CD4-positive, alpha-beta T cell treated with Interleukin-4 for 1 hour (primary cell): Measurements from ENCODE around the gene IL1R2.
A peak's percentile ranks its signal among the peaks of the same experiment; 100 is the strongest.

Experiments used
- DNase-seq, 2 donors: peaks; one replicate each; pipeline ENCODE4 v3.0.0-alpha.2; 2020 to 2022

Gene IL1R2

GRCh38 chr2:102044235-102044896 is 52.6 kb downstream of the IL1R2 start:
- no peak for DNase-seq

GRCh38 chr2:102044967-102045489 is 53.3 kb downstream of the IL1R2 start:
- DNase-seq = no peak

- no peak for DNase-seq
These were observed 53.9 kb downstream of the IL1R2 start for GRCh38 chr2:102045697-102046096.

GRCh38 chr2:102046135-102046986 is 54.6 kb downstream of the IL1R2 start:
- no peak for DNase-seq

GRCh38 chr2:102048465-102048864 is 56.7 kb downstream of the IL1R2 start:
- no peak for DNase-seq

- no peak for DNase-seq
These were observed 58.1 kb downstream of the IL1R2 start for GRCh38 chr2:102049756-102050443.

GRCh38 chr2:102050854-102051391 is 59.2 kb downstream of the IL1R2 start:
- DNase-seq = no peak

GRCh38 chr2:102051692-102052277 is 60.0 kb downstream of the IL1R2 start:
- DNase-seq = no peak

- DNase-seq = no peak
These were observed 60.6 kb downstream of the IL1R2 start for GRCh38 chr2:102052365-102052764.

- DNase-seq = peak in 1 of 2 donors; percentile 40
These were observed 61.3 kb downstream of the IL1R2 start for GRCh38 chr2:102053096-102053495.

- DNase-seq = no peak
These were observed 63.7 kb downstream of the IL1R2 start for GRCh38 chr2:102055346-102055990.

GRCh38 chr2:102056079-102056581 is 64.4 kb downstream of the IL1R2 start:
- no peak for DNase-seq

GRCh38 chr2:102057502-102058292 is 65.9 kb downstream of the IL1R2 start:
- no peak for DNase-seq

GRCh38 chr2:102058293-102058833 is 66.6 kb downstream of the IL1R2 start:
- no peak for DNase-seq

- no peak for DNase-seq
These were observed 67.4 kb downstream of the IL1R2 start for GRCh38 chr2:102059151-102059550.

- no peak for DNase-seq
These were observed 68.3 kb downstream of the IL1R2 start for GRCh38 chr2:102060047-102060446.

- DNase-seq = no peak
These were observed 69.0 kb downstream of the IL1R2 start for GRCh38 chr2:102060792-102061191.

GRCh38 chr2:102061286-102061699 is 69.5 kb downstream of the IL1R2 start:
- DNase-seq = no peak

- DNase-seq = no peak
These were observed 70.4 kb downstream of the IL1R2 start for GRCh38 chr2:102061962-102062795.

GRCh38 chr2:102062802-102063201 is 71.0 kb downstream of the IL1R2 start:
- no peak for DNase-seq
